Fibroblast of skin of back (primary cell): ENCODE data around the gene OSBPL10.

ENCODE experiments used
- DNase-seq: peaks from one replicate; pipeline ENCODE4 v3.0.0-alpha.2; 2013

Gene OSBPL10

DNA sequence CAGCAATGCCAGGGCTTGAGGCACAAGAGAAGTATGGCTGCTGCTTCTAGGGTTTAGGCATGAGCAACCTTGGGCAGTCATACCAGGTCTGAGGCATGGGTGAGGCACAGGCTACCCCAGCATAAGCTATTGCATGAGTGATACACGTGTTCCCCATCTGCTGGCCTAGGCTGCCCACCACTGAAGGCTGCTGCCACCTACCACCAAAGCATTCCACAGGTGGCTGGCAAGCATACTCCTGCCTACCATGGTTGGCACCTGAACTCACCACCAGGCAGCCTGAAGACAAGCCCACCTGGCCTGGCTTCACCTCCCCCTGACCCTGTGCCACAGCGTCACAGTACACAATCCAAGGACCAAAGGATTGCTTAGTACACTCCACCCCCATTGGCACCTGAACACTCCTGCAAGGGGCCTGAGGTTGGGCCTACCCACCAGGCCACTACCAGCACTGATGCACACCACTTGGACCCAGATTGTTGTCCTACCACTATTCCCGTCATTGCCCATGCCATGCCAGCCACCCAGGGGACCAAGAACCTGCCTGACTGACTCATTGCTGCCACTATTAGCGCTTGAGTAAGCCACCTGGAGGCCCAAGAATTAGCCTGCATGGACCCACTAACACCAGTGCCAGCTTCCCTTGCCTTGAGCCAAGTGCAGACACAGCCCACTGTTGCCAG lies 332.6 kb downstream of the OSBPL10 start:
- no peak for DNase-seq

DNA sequence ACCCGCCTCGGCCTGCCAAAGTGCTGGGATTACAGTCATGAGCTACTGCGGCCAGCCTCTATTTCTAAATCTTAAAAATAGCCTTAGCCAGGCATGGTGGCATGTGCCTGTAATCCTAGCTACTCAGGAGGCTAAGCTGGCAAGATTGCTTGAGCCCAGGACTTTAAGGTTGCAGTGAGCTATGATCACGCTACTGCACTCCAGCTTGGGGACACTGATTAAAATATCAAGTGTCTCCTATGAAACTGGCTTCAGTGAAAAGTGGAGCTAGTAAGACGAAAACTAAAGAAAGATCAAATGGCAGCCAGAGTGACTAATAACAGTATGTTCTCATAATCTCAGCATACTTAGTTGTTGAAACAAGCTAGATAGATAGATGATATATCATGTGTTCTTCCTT lies 335.8 kb downstream of the OSBPL10 start:
- DNase-seq = no peak

DNA sequence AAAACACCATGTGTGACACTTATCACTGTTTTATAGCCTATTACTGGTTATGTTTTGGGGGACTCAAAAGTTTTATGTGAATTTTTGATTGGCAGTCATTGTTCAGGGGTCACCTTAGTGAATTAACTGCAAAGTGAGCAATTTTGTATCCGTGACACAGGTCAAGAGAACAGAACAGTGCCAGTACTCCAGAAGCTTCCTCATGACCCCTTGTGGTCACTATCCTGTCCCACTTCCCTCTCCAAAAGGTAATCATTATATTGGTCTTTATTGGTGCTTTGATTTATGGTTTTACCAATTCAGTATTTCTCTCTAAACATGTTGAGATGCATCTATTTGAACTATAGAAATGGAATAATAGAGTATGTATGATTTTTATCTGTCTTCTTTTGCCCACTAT lies 341.2 kb downstream of the OSBPL10 start:
- DNase-seq = no peak

- no peak for DNase-seq
Observed at GRCh38 chr3:31636694-31637442, 344.2 kb downstream of the OSBPL10 start.

GRCh38 chr3:31636049-31636448 lies 345.0 kb downstream of the OSBPL10 start:
- DNase-seq = no peak

GRCh38 chr3:31635545-31635944 lies 345.5 kb downstream of the OSBPL10 start:
- DNase-seq = no peak

GRCh38 chr3:31634476-31634875 lies 346.6 kb downstream of the OSBPL10 start:
- peak; percentile 80 for DNase-seq

DNA sequence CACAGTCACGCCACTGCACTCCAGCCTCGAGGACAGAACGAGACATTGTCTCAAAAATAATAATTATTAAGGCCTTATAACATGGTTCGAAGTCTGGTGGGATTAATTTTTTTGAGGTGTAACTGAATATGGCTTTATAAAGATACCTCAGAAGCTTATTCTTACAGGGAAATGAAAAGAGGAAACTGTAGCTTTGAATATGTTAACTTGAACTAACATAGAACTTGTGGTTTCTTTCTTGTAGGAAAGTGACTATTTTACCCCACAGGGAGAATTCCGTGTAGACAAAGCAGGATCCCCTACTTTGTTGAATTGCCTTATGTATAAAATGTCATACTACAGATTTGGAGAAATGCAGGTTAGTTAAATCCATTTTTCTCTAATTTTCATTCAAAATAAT lies 352.0 kb downstream of the OSBPL10 start:
- no peak for DNase-seq

- no peak for DNase-seq
Observed at GRCh38 chr3:31625358-31625757, 355.7 kb downstream of the OSBPL10 start.

DNA sequence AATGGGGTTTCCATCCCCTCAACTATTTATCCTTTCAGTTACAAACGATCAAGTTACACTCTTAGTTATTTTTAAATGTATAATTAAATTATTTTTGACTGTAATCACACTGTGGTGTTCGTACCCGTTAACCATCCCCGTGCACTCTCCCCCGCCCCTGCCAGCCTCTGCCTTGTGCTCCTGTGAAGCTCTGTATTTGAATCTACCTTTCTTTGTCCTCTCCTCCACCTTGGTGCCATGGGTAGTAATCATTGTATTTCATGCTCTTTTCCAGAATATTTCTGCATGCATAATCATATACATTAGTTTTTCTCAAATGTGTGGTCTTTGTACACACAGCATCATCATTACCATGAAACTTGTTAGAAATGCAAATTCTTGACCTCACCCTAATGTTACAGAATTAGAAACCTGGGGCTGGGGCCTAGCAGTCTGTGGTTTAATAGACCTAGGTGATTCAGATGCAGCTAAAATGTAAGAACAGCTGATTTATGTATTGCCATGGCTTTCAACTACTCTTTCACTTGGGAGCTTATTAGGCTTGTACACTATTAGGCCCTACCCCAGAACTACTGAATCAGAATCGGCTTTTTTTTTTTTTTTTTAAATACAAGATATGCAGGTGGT lies 356.9 kb downstream of the OSBPL10 start:
- no peak for DNase-seq

GRCh38 chr3:31622636-31623288 lies 358.3 kb downstream of the OSBPL10 start:
- no peak for DNase-seq

- no peak for DNase-seq
Observed at GRCh38 chr3:31621314-31621713, 359.7 kb downstream of the OSBPL10 start.

GRCh38 chr3:31620656-31621055 lies 360.4 kb downstream of the OSBPL10 start:
- DNase-seq = no peak

GRCh38 chr3:31616711-31617110 lies 364.4 kb downstream of the OSBPL10 start:
- DNase-seq = no peak

GRCh38 chr3:31615071-31615875 lies 365.8 kb downstream of the OSBPL10 start:
- DNase-seq = no peak

DNA sequence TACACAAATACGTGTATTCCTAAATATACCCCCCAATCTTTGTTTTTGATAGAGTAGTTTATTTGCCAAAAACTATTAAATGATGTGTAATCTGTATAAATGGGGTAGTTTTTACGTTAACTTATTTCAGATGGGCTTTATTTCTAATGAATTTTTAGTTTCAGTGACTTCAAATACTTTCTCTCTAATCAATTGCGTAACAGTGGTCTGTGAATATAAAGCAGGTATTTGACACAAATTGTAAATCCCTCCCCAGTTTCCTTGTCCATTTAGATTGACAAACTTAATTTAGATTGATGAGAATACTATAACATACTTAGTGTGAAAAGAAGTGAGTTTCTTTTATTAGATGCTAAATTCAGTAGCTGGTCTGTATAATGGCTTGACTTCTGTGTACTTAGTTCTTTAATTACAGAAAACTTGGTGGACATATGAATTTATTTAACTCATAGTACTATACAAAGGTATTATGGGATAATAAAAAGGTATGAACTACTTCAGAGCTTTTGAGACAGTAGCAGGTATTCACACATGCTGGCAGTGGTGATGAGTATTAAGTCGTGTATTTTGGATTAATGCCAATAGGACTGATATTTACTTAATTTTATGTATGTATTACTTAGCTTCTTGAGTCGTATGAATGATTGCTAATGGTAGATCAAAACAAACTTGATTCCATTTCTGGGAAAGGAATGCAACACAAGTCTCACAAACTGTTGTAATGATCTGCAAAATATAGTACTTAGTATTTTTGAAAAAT lies 366.7 kb downstream of the OSBPL10 start:
- peak; percentile 10 for DNase-seq

GRCh38 chr3:31613654-31614053 lies 367.4 kb downstream of the OSBPL10 start:
- no peak for DNase-seq

DNA sequence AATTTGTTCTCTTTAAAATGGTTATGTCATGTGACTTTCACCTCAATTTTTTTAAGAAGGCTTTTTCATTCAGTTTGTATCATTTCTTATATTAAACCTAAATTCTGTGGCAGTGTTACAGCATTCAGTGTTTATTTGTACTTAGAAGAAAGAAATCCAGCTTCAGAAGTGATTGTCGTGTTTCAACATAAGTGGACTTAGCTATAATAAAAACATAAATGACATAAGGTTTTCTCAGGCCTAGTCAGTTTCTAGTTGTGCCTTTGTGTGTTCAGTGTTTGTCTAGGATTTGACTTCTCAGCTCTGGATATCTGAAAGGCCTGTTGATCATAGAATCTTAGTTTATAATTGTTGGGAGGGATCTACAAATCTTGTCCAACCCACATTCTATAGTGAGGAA lies 367.9 kb downstream of the OSBPL10 start:
- no peak for DNase-seq
